Left forelimb (tissue), 1 donor: ENCODE results near the gene KIAA1671.

ENCODE experiments used
- DNase-seq: peaks from one replicate; pipeline ENCODE4 v3.0.0-alpha.2; 2018; ENCODE audit warnings: low spot score

KIAA1671 gene

GRCh38 chr22:25014896-25015755, 62.6 kb downstream of the KIAA1671 start:
- no peak for DNase-seq

- DNase-seq: no peak
These were observed 63.8 kb downstream of the KIAA1671 start for GRCh38 chr22:25016311-25016710.

- DNase-seq: no peak
These were observed 65.5 kb downstream of the KIAA1671 start for GRCh38 chr22:25018009-25018408.

GRCh38 chr22:25019427-25020184, 67.1 kb downstream of the KIAA1671 start:
- no peak for DNase-seq

GRCh38 chr22:25021409-25021808, 68.9 kb downstream of the KIAA1671 start:
- DNase-seq: no peak

- no peak for DNase-seq
These were observed 69.6 kb downstream of the KIAA1671 start for GRCh38 chr22:25021976-25022711.

- no peak for DNase-seq
These were observed 71.4 kb downstream of the KIAA1671 start for GRCh38 chr22:25023879-25024278.

DNA sequence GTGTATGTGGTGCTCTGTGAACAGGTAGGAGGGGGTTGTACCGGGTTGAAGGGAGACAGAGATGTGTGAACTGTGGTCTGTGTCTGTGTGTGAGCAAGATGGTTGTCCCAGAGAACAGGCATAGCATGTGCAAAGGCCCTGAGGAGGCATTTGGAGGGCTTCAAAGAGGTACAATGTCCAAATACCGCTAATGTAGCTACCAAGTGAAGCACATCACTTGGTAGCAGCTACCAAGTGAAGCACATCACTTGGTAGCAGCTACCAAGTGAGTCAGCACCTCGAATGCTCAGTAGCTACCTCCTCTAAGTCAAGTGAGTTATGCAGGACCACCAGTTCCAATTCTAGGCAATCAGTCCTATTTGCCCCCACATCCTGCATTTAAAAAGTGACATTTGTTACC, 72.4 kb downstream of the KIAA1671 start:
- no peak for DNase-seq

DNA sequence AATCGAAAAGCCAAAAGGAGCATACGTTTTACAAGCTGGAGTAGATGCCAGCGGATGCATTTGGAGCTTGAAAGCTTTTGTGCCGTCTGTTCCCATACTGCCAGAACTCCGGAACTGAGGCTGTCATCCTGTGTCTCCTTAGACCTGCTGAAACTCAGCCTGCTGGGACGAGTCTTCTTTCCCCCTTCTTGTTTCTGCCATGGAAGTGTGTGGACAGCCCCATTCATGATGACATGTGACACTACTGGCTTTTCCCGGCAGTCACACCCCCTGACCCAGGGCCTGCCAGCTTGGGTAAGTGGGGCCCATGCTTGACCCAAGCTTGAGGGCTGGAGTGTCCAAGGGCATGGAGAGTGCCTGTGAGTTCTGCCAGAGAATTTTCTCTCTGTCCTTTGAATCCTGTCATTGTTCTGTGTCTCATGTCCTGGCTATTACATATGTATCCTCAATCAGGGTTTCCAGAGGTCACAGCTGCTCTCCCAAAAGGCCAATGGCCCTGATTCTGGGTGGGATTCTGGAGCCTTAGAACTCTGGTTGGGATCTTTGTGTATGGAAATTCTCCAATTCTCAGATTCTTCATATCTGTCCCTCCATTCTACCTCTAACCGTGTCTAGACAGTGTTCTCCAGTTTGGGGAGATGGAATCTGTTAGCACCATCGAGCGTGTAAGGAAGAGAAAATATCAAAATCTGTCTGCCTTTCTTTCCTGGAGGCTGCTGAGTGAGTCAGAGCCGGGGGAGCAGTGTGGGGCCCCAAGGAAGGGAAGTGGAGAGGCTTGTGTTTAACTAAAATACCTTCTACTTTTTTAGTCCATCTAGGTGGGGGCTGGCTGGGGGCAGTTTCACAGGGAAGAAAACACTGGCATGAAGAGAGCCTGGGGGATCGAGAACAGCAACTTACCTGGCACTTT, 73.2 kb downstream of the KIAA1671 start:
- no peak for DNase-seq

DNA sequence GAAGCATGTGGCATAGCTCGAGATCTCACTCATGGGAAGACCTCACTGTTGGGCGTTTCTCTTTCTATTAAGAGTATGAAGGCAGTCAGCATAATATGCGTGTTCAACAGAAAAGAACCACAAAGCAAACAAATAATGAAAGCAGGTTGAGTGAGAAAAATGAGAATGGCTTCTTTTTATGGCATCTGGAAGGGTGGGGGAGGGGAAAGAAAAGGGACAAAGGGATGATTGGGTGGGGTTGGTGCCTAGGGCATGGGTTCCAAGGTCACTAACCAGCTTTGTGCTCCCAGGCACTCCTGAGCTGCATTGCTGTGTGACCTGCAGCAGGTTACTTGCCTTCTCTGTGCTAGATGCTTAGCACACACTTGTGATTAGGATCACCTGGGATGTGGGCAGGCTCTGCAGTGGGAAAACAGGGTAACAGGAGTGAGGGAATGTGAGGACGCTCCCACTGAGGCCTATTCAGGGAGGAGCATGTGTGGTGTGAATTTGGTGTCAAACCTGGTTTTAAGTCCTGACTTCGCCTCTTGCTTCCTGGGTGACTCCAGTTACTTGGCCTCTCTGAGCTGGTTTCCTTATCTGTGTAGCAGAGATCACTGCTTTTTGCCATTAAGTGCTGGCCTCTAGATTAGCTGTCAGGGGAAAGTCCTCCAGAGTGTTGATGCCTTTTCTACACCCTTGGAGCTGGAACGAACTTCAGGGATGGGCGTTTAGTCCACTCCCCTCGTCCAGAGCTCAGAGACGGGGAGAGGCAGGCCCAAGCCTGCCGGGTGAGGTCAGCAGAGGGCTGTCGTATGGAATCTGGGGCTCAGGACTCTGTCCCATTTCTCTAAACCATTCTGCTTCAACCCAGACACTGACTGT, 74.8 kb downstream of the KIAA1671 start:
- DNase-seq: no peak

- no peak for DNase-seq
These were observed 75.7 kb downstream of the KIAA1671 start for GRCh38 chr22:25027959-25028840.

GRCh38 chr22:25028841-25029141, 76.3 kb downstream of the KIAA1671 start:
- no peak for DNase-seq

DNA sequence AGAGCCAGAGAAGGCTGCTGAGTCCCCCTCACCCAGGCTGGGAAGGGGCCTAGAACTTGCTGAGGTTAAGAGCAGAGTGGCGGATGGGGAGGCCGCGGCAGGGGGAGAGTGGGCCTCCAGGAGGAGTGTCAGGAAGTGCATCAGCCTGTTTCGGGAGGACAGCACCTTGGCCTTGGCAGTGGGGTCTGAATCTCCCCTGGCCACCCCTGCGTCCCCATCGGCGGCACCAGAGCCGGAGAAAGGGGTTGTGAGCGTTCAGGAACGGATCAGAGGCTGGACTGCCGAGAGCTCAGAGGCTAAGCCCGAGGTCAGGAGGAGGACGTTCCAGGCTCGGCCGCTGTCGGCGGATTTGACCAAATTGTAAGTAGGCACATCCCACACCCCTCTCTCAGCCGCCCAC, 76.7 kb downstream of the KIAA1671 start:
- DNase-seq: no peak

DNA sequence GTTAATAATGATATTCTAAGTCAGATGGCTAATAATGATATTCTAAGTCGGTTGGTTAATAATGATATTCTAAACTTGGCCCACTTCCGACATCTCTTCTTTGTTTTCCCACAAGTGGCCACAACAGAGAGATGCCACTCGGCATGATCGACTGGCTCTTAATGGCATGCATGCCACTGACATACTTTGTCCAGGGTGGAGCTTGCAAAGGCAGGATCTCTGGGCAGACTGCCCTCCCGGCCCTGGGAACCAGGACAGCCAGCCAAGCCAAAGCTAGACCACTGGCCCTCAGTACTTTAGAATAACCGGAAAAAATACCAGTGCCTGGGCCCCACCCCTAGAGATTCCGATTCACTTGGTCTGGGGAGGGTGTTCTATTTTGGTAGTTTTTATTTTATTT, 78.1 kb downstream of the KIAA1671 start:
- no peak for DNase-seq

- no peak for DNase-seq
These were observed 79.5 kb downstream of the KIAA1671 start for GRCh38 chr22:25032066-25032465.

- no peak for DNase-seq
These were observed 83.2 kb downstream of the KIAA1671 start for GRCh38 chr22:25035715-25036114.

DNA sequence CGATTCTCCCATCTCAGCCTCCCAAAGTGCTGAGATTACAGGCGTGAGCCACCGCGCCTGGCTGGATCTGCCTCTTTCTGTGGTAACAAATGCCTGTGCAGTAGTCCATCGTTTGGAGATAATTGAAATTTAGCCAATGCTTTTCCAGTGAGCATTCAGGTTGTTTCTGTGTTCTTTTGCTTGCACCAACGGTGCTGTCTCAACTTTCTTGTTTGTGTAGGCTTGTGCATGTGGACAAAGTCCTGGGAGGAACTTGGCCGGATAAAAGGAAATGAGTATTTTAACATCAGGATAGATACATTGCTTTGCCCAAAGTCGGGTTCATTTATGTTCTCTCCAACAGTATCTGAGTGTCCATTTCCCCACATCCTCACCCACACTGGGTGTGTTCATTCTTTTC, 85.7 kb downstream of the KIAA1671 start:
- no peak for DNase-seq

- no peak for DNase-seq
These were observed 86.3 kb downstream of the KIAA1671 start for GRCh38 chr22:25038771-25039170.

DNA sequence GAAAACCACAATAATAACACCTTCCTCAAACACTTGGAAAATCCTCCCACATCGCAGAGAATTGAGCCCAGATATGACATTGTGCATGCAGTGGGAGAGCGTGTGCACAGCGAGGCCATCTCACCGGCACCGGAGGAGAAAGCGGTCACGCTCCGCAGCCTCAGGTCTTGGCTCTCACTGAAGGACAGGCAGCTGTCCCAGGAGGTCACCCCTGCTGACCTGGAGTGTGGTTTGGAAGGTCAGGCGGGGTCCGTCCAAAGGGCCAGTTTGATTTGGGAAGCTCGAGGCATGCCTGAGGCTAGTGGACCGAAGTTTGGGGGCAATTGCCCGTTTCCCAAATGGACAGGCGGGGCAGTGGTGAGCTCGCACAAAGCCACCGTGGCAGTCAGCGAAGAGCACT, 86.7 kb downstream of the KIAA1671 start:
- DNase-seq: no peak

- DNase-seq: no peak
These were observed 87.2 kb downstream of the KIAA1671 start for GRCh38 chr22:25039754-25040153.
